Measurements from ENCODE around the gene STAB2.

- TF ChIP-seq, protein P1, sequence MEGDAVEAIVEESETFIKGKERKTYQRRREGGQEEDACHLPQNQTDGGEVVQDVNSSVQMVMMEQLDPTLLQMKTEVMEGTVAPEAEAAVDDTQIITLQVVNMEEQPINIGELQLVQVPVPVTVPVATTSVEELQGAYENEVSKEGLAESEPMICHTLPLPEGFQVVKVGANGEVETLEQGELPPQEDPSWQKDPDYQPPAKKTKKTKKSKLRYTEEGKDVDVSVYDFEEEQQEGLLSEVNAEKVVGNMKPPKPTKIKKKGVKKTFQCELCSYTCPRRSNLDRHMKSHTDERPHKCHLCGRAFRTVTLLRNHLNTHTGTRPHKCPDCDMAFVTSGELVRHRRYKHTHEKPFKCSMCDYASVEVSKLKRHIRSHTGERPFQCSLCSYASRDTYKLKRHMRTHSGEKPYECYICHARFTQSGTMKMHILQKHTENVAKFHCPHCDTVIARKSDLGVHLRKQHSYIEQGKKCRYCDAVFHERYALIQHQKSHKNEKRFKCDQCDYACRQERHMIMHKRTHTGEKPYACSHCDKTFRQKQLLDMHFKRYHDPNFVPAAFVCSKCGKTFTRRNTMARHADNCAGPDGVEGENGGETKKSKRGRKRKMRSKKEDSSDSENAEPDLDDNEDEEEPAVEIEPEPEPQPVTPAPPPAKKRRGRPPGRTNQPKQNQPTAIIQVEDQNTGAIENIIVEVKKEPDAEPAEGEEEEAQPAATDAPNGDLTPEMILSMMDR (IDR thresholded peaks at IDR 0.05 in 8 of 11, conservative IDR thresholded peaks at IDR 0.05 in 3 of 11) = peak in 8 of 11 experiments; percentile 18 to 48 (median 26)
- TF ChIP-seq POLR2AphosphoS5 (IDR thresholded peaks at IDR 0.05) = peak in 2 of 3 donors; percentile 20 to 34
Measured at GRCh38 chr12:103771466-103771865, 184.4 kb downstream of the STAB2 start.
